HepG2 (cell line): Measurements from ENCODE around the gene DNAJC12. TPM values are rescaled to one million over a fixed set of nuclear protein-coding genes. Genes with fewer than 3 reads are reported as not detected.
A peak's percentile ranks its signal among the peaks of the same experiment; 100 is the strongest.

Experiments
- ARID5B ChIP-seq: IDR thresholded peaks from 2 replicates; pipeline ENCODE4 v1.4.0; 2020; ENCODE audit warnings: mild to moderate bottlenecking, missing genetic modification reagents
- ARNT2 ChIP-seq: sonication (generic); formaldehyde crosslinking; IDR thresholded peaks from 2 replicates; pipeline ENCODE4 v1.8.0; 2022; ENCODE audit warnings: mild to moderate bottlenecking, low read depth, missing genetic modification reagents, moderate library complexity
- ARNTL ChIP-seq: sonication (generic); formaldehyde crosslinking; IDR thresholded peaks from 2 replicates; pipeline ENCODE4 v1.4.0; 2020; ENCODE audit warnings: mild to moderate bottlenecking, missing genetic modification reagents
- ASH2L ChIP-seq: fragments of 300-600, 200-600 bp; sonication (generic); IDR thresholded peaks from 2 replicates; pipeline ENCODE4 v1.7.0; 2017; ENCODE audit warnings: low read depth, mild to moderate bottlenecking, moderate library complexity, mixed read lengths, low read length; ENCODE audit not compliant: insufficient read length
- ATF6 ChIP-seq: sonication (generic); formaldehyde crosslinking; conservative IDR thresholded peaks from 2 replicates; pipeline ENCODE4 v1.4.0; 2020; ENCODE audit warnings: missing genetic modification reagents
- CAMTA2 ChIP-seq: sonication (generic); formaldehyde crosslinking; IDR thresholded peaks from 2 replicates; pipeline ENCODE4 v1.4.0; 2020; ENCODE audit warnings: mild to moderate bottlenecking, missing genetic modification reagents, borderline replicate concordance
- CBX1 ChIP-seq: IDR thresholded peaks from one replicate; pipeline ENCODE4 v1.6.1; 2016; ENCODE audit warnings: antibody characterized with exemption, low read depth
- DNMT3B ChIP-seq: conservative IDR thresholded peaks from 2 replicates; pipeline ENCODE4 v1.6.1; 2016; ENCODE audit warnings: missing biosample characterization, control low read depth
- FIP1L1 ChIP-seq: fragments of 200-400 bp; formaldehyde crosslinking; IDR thresholded peaks from 2 replicates; pipeline ENCODE4 v1.6.1; 2018; ENCODE audit warnings: low read depth, mild to moderate bottlenecking, low read length, moderate library complexity, borderline replicate concordance; ENCODE audit not compliant: insufficient read depth
- FOXA1 ChIP-seq, 2 experiments: fragments of 450-650 bp in 1 of 2; sonication (generic) in 1 of 2; formaldehyde crosslinking in 1 of 2; IDR thresholded peaks; 2 replicates each; pipeline versions ENCODE4 v1.4.0 to v1.6.1; 2016 to 2020; ENCODE audit warnings: missing genetic modification reagents in 1 of 2
- GZF1 ChIP-seq: sonication (generic); formaldehyde crosslinking; IDR thresholded peaks from 2 replicates; pipeline ENCODE4 v1.5.1; 2020; ENCODE audit warnings: mild to moderate bottlenecking, missing genetic modification reagents
- HNRNPK ChIP-seq: fragments of 200-400 bp; formaldehyde crosslinking; IDR thresholded peaks from 2 replicates; pipeline ENCODE4 v1.6.1; 2018; ENCODE audit warnings: low read length, low read depth, moderate library complexity, mild to moderate bottlenecking; ENCODE audit not compliant: poor library complexity, severe bottlenecking
- MBNL3 ChIP-seq: fragments of 250-450 bp; sonication (Bioruptor Pico); conservative IDR thresholded peaks from 2 replicates; pipeline ENCODE4 v1.8.0; 2022; ENCODE audit warnings: mild to moderate bottlenecking, inconsistent platforms
- MED1 ChIP-seq: sonication (generic); formaldehyde crosslinking; IDR thresholded peaks from 2 replicates; pipeline ENCODE4 v1.4.0; 2020; ENCODE audit warnings: missing genetic modification reagents
- POLR2AphosphoS2 ChIP-seq: IDR thresholded peaks from 2 replicates; pipeline ENCODE4 v1.6.1; 2011; ENCODE audit warnings: low read depth, low read length, improper control_type of control experiment
- SETDB1 ChIP-seq: sonication (generic); formaldehyde crosslinking; IDR thresholded peaks from 2 replicates; pipeline ENCODE4 v1.5.1; 2020; ENCODE audit warnings: missing genetic modification reagents, mild to moderate bottlenecking, borderline replicate concordance
- TAF1 ChIP-seq: sonication (generic); formaldehyde crosslinking; IDR thresholded peaks from 2 replicates; pipeline ENCODE4 v1.4.0; 2020; ENCODE audit warnings: missing genetic modification reagents
- ZFP62 ChIP-seq: sonication (generic); formaldehyde crosslinking; IDR thresholded peaks from 2 replicates; pipeline ENCODE4 v1.4.0; 2020; ENCODE audit warnings: missing genetic modification reagents
- ZFP82 ChIP-seq: sonication (generic); formaldehyde crosslinking; IDR thresholded peaks from 2 replicates; pipeline ENCODE4 v1.5.1; 2020; ENCODE audit warnings: mild to moderate bottlenecking, missing genetic modification reagents, borderline replicate concordance
- ZNF101 ChIP-seq: sonication (generic); formaldehyde crosslinking; IDR thresholded peaks from 2 replicates; pipeline ENCODE4 v1.4.0; 2020; ENCODE audit warnings: mild to moderate bottlenecking, low read depth, missing genetic modification reagents, borderline replicate concordance
- ZNF337 ChIP-seq: sonication (generic); formaldehyde crosslinking; IDR thresholded peaks from 2 replicates; pipeline ENCODE4 v1.5.1; 2020; ENCODE audit warnings: missing genetic modification reagents, low read depth, mild to moderate bottlenecking, borderline replicate concordance
- ZNF382 ChIP-seq: sonication (generic); formaldehyde crosslinking; IDR thresholded peaks from 2 replicates; pipeline ENCODE4 v1.5.0; 2020; ENCODE audit warnings: missing genetic modification reagents, mild to moderate bottlenecking, borderline replicate concordance
- polyA plus RNA-seq, 8 experiments: library from polyadenylated mRNA; depleted of rRNA in 3 of 8; stranded (reverse) in 7 of 8; unstranded in 1 of 8; fragments of >200 nt; fragmentation: Illumina TruSeq in 4 of 8; extraction: Trizol in 4 of 8; gene quantifications; 2 replicates each; pipeline versions ENCODE4 v1.2.1 to v1.2.3, GENCODE V29; 2011 to 2016; ENCODE audit warnings: low read depth in 4 of 8, missing spikeins in 1 of 8, mixed read lengths in 1 of 8; ENCODE audit not compliant: insufficient read depth in 1 of 8
- total RNA-seq, 5 experiments: library from RNA; depleted of rRNA; stranded (reverse); fragments of >200 nt; fragmentation: Illumina TruSeq; extraction: Trizol; gene quantifications; 2 replicates each; pipeline ENCODE4 v1.2.3, GENCODE V29; 2016; ENCODE audit warnings: low read depth in 1 of 5
- TF ChIP-seq, protein P1 (sequence below): sonication (generic); formaldehyde crosslinking; conservative IDR thresholded peaks from 2 replicates; pipeline ENCODE4 v1.4.0; 2020; ENCODE audit warnings: missing genetic modification reagents

The DNAJC12 gene
- total and polyA plus RNA-seq, 2 of the 13 experiments (the other 11 are each of a cell fraction or from before 2014, with no cell fraction given): 11.6 to 43.9 TPM

- TF ChIP-seq CBX1: no peak
- TF ChIP-seq ZNF382: no peak
- TF ChIP-seq GZF1 (CRISPR knock-in tag): no peak
- TF ChIP-seq SETDB1 (CRISPR knock-in tag): no peak
- no peak for TF ChIP-seq ARID5B (CRISPR knock-in tag)
- TF ChIP-seq ARNTL (CRISPR knock-in tag): no peak
- TF ChIP-seq CAMTA2 (CRISPR knock-in tag): no peak
- no peak for TF ChIP-seq POLR2AphosphoS2
- TF ChIP-seq MED1 (CRISPR knock-in tag): peak; percentile 52; the same call in 1 of the 2 replicates
- no peak for TF ChIP-seq ATF6 (CRISPR knock-in tag)
- no peak; the same call in 1 of the 2 replicates for TF ChIP-seq ZNF337 (CRISPR knock-in tag)
- no peak for TF ChIP-seq HNRNPK
- no peak for TF ChIP-seq DNMT3B (CRISPR knock-in tag)
- TF ChIP-seq TAF1: peak; percentile 67; the same call in 1 of the 2 replicates
- TF ChIP-seq, protein P1, sequence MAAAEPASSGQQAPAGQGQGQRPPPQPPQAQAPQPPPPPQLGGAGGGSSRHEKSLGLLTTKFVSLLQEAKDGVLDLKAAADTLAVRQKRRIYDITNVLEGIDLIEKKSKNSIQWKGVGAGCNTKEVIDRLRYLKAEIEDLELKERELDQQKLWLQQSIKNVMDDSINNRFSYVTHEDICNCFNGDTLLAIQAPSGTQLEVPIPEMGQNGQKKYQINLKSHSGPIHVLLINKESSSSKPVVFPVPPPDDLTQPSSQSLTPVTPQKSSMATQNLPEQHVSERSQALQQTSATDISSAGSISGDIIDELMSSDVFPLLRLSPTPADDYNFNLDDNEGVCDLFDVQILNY (CRISPR knock-in tag): no peak
- peak; percentile 78 for TF ChIP-seq ASH2L
- no peak for TF ChIP-seq FIP1L1
- no peak for TF ChIP-seq ZFP82 (CRISPR knock-in tag)
- TF ChIP-seq ZNF101 (CRISPR knock-in tag): no peak
- TF ChIP-seq ZFP62 (CRISPR knock-in tag): no peak
- no peak for TF ChIP-seq FOXA1 (IDR thresholded peaks at IDR 0.05)
- TF ChIP-seq FOXA1 (CRISPR knock-in tag; IDR thresholded peaks at IDR 0.05): no peak
- TF ChIP-seq MBNL3 (CRISPR knock-in tag): no peak
- peak; percentile 94; the same call in 1 of the 2 replicates for TF ChIP-seq ARNT2 (CRISPR knock-in tag)
Measured at GRCh38 chr10:67849331-67850011, 11.5 kb upstream of the DNAJC12 start (continued).
